Adrenal gland (tissue), 5 donors: ENCODE results near the gene SLC2A6.

Experiments used
- POLR2A ChIP-seq, 2 donors: fragments of 450-650 bp; IDR thresholded peaks; one replicate each; pipeline ENCODE4 v1.6.1; 2017; ENCODE audit warnings: antibody characterized with exemption in 2 of 2, mild to moderate bottlenecking in 2 of 2, moderate library complexity in 1 of 2
- TF ChIP-seq, protein P1 (sequence below), 6 experiments: fragments of 450-650 bp in 4 of 6; fragments of 200-600 bp in 2 of 6; sonication (generic) in 1 of 6; IDR thresholded peaks; 1 replicate in 5 of 6; 2 replicates in 1 of 6; pipeline versions ENCODE4 v1.5.1 to v1.8.0; 2016 to 2021; ENCODE audit warnings: antibody characterized with exemption in 6 of 6, mild to moderate bottlenecking in 2 of 6, moderate library complexity in 1 of 6
- donor health status: DM: no; HTN: no; CAD: no.

DNA sequence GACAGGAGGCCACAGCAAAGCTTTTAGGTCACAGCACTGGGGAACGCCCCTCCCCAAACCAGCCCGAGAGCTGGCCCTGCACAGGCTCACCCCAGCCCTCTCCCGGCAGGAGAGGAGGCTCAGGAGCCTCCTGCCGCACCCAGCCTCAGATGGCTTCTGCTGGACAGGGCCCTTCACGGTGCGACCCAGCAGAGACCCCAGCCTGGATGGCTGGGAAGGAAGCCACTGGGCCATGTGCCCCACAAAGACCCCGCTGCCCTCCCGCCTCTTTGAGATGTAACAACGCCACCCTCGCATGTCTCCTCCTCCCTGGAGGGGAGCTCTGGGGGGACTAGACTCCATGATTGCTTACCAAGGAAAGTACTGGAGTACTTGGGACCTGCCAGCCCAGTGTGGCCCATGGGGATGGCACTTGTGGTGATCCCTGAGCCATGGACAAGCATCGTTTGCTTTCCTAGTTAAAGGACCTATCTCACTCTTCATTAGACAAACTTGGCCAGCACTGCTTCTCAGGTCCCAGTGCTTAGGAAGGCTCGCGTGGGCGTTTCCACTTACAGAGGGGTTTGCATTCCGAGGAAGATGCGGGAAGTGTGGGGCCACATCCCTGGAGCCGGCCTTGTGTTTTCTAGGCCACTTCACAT lies 36.8 kb upstream of the SLC2A6 start:
- TF ChIP-seq, protein P1, sequence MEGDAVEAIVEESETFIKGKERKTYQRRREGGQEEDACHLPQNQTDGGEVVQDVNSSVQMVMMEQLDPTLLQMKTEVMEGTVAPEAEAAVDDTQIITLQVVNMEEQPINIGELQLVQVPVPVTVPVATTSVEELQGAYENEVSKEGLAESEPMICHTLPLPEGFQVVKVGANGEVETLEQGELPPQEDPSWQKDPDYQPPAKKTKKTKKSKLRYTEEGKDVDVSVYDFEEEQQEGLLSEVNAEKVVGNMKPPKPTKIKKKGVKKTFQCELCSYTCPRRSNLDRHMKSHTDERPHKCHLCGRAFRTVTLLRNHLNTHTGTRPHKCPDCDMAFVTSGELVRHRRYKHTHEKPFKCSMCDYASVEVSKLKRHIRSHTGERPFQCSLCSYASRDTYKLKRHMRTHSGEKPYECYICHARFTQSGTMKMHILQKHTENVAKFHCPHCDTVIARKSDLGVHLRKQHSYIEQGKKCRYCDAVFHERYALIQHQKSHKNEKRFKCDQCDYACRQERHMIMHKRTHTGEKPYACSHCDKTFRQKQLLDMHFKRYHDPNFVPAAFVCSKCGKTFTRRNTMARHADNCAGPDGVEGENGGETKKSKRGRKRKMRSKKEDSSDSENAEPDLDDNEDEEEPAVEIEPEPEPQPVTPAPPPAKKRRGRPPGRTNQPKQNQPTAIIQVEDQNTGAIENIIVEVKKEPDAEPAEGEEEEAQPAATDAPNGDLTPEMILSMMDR (IDR thresholded peaks at IDR 0.05), result no peak
- no peak for TF ChIP-seq POLR2A (IDR thresholded peaks at IDR 0.05)
